Smooth muscle cell (in vitro differentiated cells): ENCODE measurements around the gene IGF2BP2. TPM values are rescaled to one million over a fixed set of nuclear protein-coding genes. Genes with fewer than 3 reads are reported as not detected.

ENCODE experiments used
- DNase-seq: peaks from one replicate; lab custom pipeline; 2025; ENCODE audit not compliant: unreplicated experiment; lab: John Stamatoyannopoulos, UW
- H2AFZ ChIP-seq: fragments of 200-600 bp; sonication (generic); 2 replicates; pipeline ENCODE4 v1.6.0; 2016; ENCODE audit warnings: antibody characterized with exemption, low read depth, mild to moderate bottlenecking
- H3F3A ChIP-seq: fragments of 200-600 bp; sonication (generic); 2 replicates; pipeline ENCODE4 v1.6.0; 2017; ENCODE audit warnings: antibody characterized with exemption, low read depth
- H3K27ac ChIP-seq: fragments of 200-600 bp; sonication (generic); 2 replicates; pipeline ENCODE4 v1.5.1; 2016; ENCODE audit warnings: low read depth, mild to moderate bottlenecking
- H3K27me3 ChIP-seq: fragments of 200-600 bp; sonication (generic); 2 replicates; pipeline ENCODE4 v1.6.1; 2016; ENCODE audit warnings: low read depth, mild to moderate bottlenecking
- H3K36me3 ChIP-seq: fragments of 200-600 bp; sonication (generic); 2 replicates; pipeline ENCODE4 v1.5.1; 2016; ENCODE audit warnings: low read depth
- H3K4me1 ChIP-seq: fragments of 200-600 bp; sonication (generic); 2 replicates; pipeline ENCODE4 v1.5.1; 2016; ENCODE audit warnings: low read depth
- H3K4me2 ChIP-seq: fragments of 200-600 bp; sonication (generic); 2 replicates; pipeline ENCODE4 v1.6.0; 2016; ENCODE audit warnings: mild to moderate bottlenecking
- H3K4me3 ChIP-seq: fragments of 200-600 bp; sonication (generic); 2 replicates; pipeline ENCODE4 v1.5.1; 2016; ENCODE audit warnings: mild to moderate bottlenecking
- H3K79me2 ChIP-seq: fragments of 200-600 bp; sonication (generic); 2 replicates; pipeline ENCODE4 v1.6.0; 2016; ENCODE audit warnings: low read depth, mild to moderate bottlenecking
- H3K9ac ChIP-seq: fragments of 200-600 bp; sonication (generic); 2 replicates; pipeline ENCODE4 v1.6.0; 2016; ENCODE audit warnings: low read depth
- H3K9me3 ChIP-seq: fragments of 200-600 bp; sonication (generic); replicated peaks from 2 replicates; pipeline ENCODE4 v1.5.1; 2016; ENCODE audit warnings: low read depth
- H4K20me1 ChIP-seq: fragments of 200-600 bp; sonication (generic); 2 replicates; pipeline ENCODE4 v1.6.0; 2016; ENCODE audit warnings: low read depth
- CTCF ChIP-seq: fragments of 200-600 bp; sonication (generic); IDR thresholded peaks from 2 replicates; pipeline ENCODE4 v1.5.1; 2017; ENCODE audit warnings: borderline replicate concordance, mild to moderate bottlenecking, antibody characterized with exemption; ENCODE audit not compliant: insufficient read depth, poor library complexity, severe bottlenecking
- WGBS: methylation state at CpG from one replicate; pipeline ENCODE4 v1.1.7; 2016; ENCODE audit warnings: low lambda C conversion rate; 5-methylcytosine and 5-hydroxymethylcytosine counted together
- polyA plus RNA-seq: library from polyadenylated mRNA; unstranded; fragments of >200 nt; fragmentation: Nextera tagmentation; extraction: Ambion mirVana; gene quantifications from 2 replicates; pipeline ENCODE4 v1.2.1, GENCODE V29; 2016
- total RNA-seq: library from RNA; depleted of rRNA; stranded (reverse); fragments of >200 nt; gene quantifications from 2 replicates; pipeline ENCODE4 v1.2.3, GENCODE V29; 2014

IGF2BP2 gene
- total and polyA plus RNA-seq, 2 experiments from 2014 or later: 59.2 to 80.6 TPM

GRCh38 chr3:185793381-185793780, 31.5 kb downstream of the IGF2BP2 start:
- peaks cover 100% of the 10 kb centered on the region for H4K20me1 ChIP-seq
- TF ChIP-seq CTCF: no peak

GRCh38 chr3:185792955-185793354, 31.9 kb downstream of the IGF2BP2 start:
- WGBS: 97% methylated on average over 3 of the region's 3 CpGs
- Histone ChIP-seq H3K4me1 (peaks cover 18% of the 10 kb centered on the region), H3K27me3 (no peaks in the 10 kb centered on the region), H3K9me3 (no peaks in the 10 kb centered on the region), H3K36me3 (no peaks in the 10 kb centered on the region), H3K4me3 (no peak overlapping the region), H3K27ac (peak overlapping the region; percentile 22), H3F3A (peaks cover 19% of the 10 kb centered on the region), H3K79me2 (peaks cover 100% of the 10 kb centered on the region), H2AFZ (no peak overlapping the region), H4K20me1 (peaks cover 100% of the 10 kb centered on the region), H3K4me2 (no peak overlapping the region), H3K9ac (no peak overlapping the region)
- TF ChIP-seq CTCF: no peak
- no peak for DNase-seq

More at GRCh38 chr3:185793381-185793780, 31.5 kb downstream of the IGF2BP2 start:
- H3F3A ChIP-seq: peaks cover 24% of the 10 kb centered on the region
- H3K27ac ChIP-seq: no peak overlapping the region
- no peaks in the 10 kb centered on the region for H3K27me3 ChIP-seq
- peaks cover 100% of the 10 kb centered on the region for H3K79me2 ChIP-seq
- no peak for DNase-seq
- WGBS: 89% methylated on average over 4 of the region's 4 CpGs
- no peak overlapping the region for H3K9ac ChIP-seq
- no peak overlapping the region for H3K4me3 ChIP-seq
- H3K4me2 ChIP-seq: no peak overlapping the region
- H3K36me3 ChIP-seq: no peaks in the 10 kb centered on the region
- no peak overlapping the region for H2AFZ ChIP-seq
- H3K9me3 ChIP-seq: no peaks in the 10 kb centered on the region
- H3K4me1 ChIP-seq: peaks cover 22% of the 10 kb centered on the region

- DNase-seq: no peak
- H3K9me3 ChIP-seq: no peaks in the 10 kb centered on the region
- H3K36me3 ChIP-seq: no peaks in the 10 kb centered on the region
- 45% methylated on average over 5 of the region's 5 CpGs for WGBS
- H3K79me2 ChIP-seq: peaks cover 100% of the 10 kb centered on the region
- peak overlapping the region; percentile 56 for H3K27ac ChIP-seq
- no peak overlapping the region for H2AFZ ChIP-seq
- peaks cover 35% of the 10 kb centered on the region for H3K4me1 ChIP-seq
- H3K4me2 ChIP-seq: peak overlapping the region; percentile 5
- peaks cover 100% of the 10 kb centered on the region for H4K20me1 ChIP-seq
- peak overlapping the region; percentile 9 for H3K9ac ChIP-seq
- no peak overlapping the region for H3K4me3 ChIP-seq
- H3F3A ChIP-seq: peaks cover 14% of the 10 kb centered on the region
- no peaks in the 10 kb centered on the region for H3K27me3 ChIP-seq
- TF ChIP-seq CTCF: no peak
These were observed 34.7 kb downstream of the IGF2BP2 start for GRCh38 chr3:185789891-185790830.

GRCh38 chr3:185789134-185789533, 35.7 kb downstream of the IGF2BP2 start:
- peaks cover 100% of the 10 kb centered on the region for H4K20me1 ChIP-seq
- 37% methylated on average over 2 of the region's 2 CpGs for WGBS

More at GRCh38 chr3:185789134-185789533, 35.7 kb downstream of the IGF2BP2 start:
- peak overlapping the region; percentile 2 for H3K4me2 ChIP-seq
- no peak overlapping the region for H2AFZ ChIP-seq
- no peak overlapping the region for H3K4me3 ChIP-seq
- H3F3A ChIP-seq: peaks cover 14% of the 10 kb centered on the region
- DNase-seq: no peak
- H3K4me1 ChIP-seq: peaks cover 35% of the 10 kb centered on the region
- H3K79me2 ChIP-seq: peaks cover 100% of the 10 kb centered on the region
- TF ChIP-seq CTCF: no peak
- no peaks in the 10 kb centered on the region for H3K36me3 ChIP-seq
- peak overlapping the region; percentile 56 for H3K27ac ChIP-seq
- H3K9ac ChIP-seq: no peak overlapping the region
- no peaks in the 10 kb centered on the region for H3K9me3 ChIP-seq
- H3K27me3 ChIP-seq: no peaks in the 10 kb centered on the region
